Suprapubic skin (tissue), 3 donors: ENCODE measurements around the gene SYTL5.

Experiments
- POLR2A ChIP-seq, 2 donors: fragments of 450-650 bp; IDR thresholded peaks; one replicate each; pipeline ENCODE4 v1.6.1; 2017; ENCODE audit warnings: antibody characterized with exemption in 2 of 2, mild to moderate bottlenecking in 2 of 2, moderate library complexity in 2 of 2
- TF ChIP-seq, protein P1 (sequence below), 2 donors: fragments of 200-600 bp in 1 of 2; fragments of 450-650 bp in 1 of 2; sonication (generic) in 1 of 2; IDR thresholded peaks; one replicate each; pipeline ENCODE4 v1.5.1; 2016 to 2019; ENCODE audit warnings: antibody characterized with exemption in 2 of 2, mild to moderate bottlenecking in 1 of 2, moderate library complexity in 1 of 2

DNA sequence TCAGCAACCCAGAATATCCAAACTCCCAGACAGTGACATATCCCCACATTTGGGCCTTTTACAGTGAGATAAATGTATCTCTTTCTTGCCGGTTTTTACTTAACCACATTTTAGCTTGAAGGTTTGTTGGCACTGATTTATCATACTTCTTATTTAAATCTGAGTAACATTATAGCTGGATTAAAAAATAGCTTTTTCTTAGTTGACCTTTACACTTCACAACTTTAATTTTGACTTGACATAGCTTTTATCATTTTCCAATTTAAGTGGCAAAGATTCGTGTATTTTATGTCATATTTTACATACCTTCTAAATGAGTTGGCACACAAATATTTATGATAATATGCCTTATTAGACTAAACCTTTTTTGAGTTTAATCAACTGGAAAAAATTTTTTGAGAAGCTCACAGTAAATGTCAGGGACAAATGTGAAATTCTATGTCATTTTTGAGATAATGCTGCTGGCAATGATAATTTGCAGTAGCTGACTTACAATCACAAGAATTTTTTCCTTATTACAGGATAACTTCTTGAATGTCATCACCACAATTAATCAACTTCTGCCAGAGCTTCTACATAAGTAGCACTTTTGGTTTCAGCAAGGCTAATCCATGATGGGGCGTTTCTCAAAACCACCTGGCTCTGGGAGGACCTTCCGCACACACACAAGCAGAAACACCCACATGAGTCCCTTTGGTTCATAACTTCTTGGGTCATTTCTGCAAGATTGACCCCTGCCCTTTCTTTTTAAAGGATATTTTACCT lies 80.3 kb downstream of the SYTL5 start:
- TF ChIP-seq, protein P1, sequence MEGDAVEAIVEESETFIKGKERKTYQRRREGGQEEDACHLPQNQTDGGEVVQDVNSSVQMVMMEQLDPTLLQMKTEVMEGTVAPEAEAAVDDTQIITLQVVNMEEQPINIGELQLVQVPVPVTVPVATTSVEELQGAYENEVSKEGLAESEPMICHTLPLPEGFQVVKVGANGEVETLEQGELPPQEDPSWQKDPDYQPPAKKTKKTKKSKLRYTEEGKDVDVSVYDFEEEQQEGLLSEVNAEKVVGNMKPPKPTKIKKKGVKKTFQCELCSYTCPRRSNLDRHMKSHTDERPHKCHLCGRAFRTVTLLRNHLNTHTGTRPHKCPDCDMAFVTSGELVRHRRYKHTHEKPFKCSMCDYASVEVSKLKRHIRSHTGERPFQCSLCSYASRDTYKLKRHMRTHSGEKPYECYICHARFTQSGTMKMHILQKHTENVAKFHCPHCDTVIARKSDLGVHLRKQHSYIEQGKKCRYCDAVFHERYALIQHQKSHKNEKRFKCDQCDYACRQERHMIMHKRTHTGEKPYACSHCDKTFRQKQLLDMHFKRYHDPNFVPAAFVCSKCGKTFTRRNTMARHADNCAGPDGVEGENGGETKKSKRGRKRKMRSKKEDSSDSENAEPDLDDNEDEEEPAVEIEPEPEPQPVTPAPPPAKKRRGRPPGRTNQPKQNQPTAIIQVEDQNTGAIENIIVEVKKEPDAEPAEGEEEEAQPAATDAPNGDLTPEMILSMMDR (IDR thresholded peaks at IDR 0.05) = no peak
- no peak for TF ChIP-seq POLR2A (IDR thresholded peaks at IDR 0.05)
